Measurements from ENCODE around the gene RYR2.

The RYR2 gene

GRCh38 chr1:237181743-237182317 is 139.8 kb downstream of the RYR2 start:
- no peak overlapping the region for H2AK5ac ChIP-seq (ENCODE audit: low read length)
- H3K36me3 ChIP-seq (ENCODE audit: control insufficient read depth in 1 of 2, insufficient read depth in 2 of 2, low read length in 2 of 2): no peaks in the 10 kb centered on the region
- no CpG with 5 or more reads among the region's 12 CpGs for WGBS (ENCODE audit: extremely low coverage, insufficient coverage, insufficient read length)
- H4K12ac ChIP-seq (ENCODE audit: low read depth, low read length): no peak overlapping the region
- no peak overlapping the region for H3K18ac ChIP-seq (ENCODE audit: low read length)
- no peak overlapping the region for H4K8ac ChIP-seq (ENCODE audit: low read depth, low read length)
- peaks cover 0 to 2% of the 10 kb centered on the region in 2 experiments for H3K4me1 ChIP-seq (ENCODE audit: control insufficient read depth in 1 of 2, insufficient read depth in 2 of 2, low read length in 2 of 2)
- no peak overlapping the region for H2BK120ac ChIP-seq (ENCODE audit: insufficient read depth, low read length, poor library complexity)
- H2BK12ac ChIP-seq (ENCODE audit: low read length): no peak overlapping the region
- H3K4me3 ChIP-seq (ENCODE audit: low read depth, low read length): no peak overlapping the region
- peaks cover 2% of the 10 kb centered on the region for H3K9me3 ChIP-seq (ENCODE audit: insufficient read depth, low read depth, low read length)
- H2BK5ac ChIP-seq (ENCODE audit: low read depth, low read length, poor library complexity): no peak overlapping the region
- no peak overlapping the region for H2AFZ ChIP-seq (ENCODE audit: insufficient read depth, low read length, poor library complexity)
- H3K79me2 ChIP-seq (ENCODE audit: control insufficient read depth, insufficient read depth, low read length, poor library complexity): peaks cover 2% of the 10 kb centered on the region
- no peaks in the 10 kb centered on the region for H3K27me3 ChIP-seq (ENCODE audit: insufficient read depth, low read length)
- no peak overlapping the region for H3K4ac ChIP-seq (ENCODE audit: low read depth, low read length)
- H3K14ac ChIP-seq (ENCODE audit: low read length): no peak overlapping the region
- H4K91ac ChIP-seq (ENCODE audit: low read depth, low read length): no peak overlapping the region
- DNase-seq: peak; percentile 22 to 48
- H3K23ac ChIP-seq (ENCODE audit: low read length): no peak overlapping the region
- H3K79me1 ChIP-seq (ENCODE audit: low read length): no peaks in the 10 kb centered on the region
- no peak overlapping the region for H3K9ac ChIP-seq (ENCODE audit: low read length)
- H3K27ac ChIP-seq (ENCODE audit: low read depth, low read length): no peak overlapping the region
- no peak overlapping the region for H3K4me2 ChIP-seq (ENCODE audit: low read length)

GRCh38 chr1:237183963-237184540 is 142.1 kb downstream of the RYR2 start:
- Histone ChIP-seq H3K4me3 (ENCODE audit: low read depth, low read length) (no peak overlapping the region), H4K8ac (ENCODE audit: low read depth, low read length) (no peak overlapping the region), H3K79me1 (ENCODE audit: low read length) (no peaks in the 10 kb centered on the region), H3K79me2 (ENCODE audit: control insufficient read depth, insufficient read depth, low read length, poor library complexity) (peaks cover 2% of the 10 kb centered on the region), H3K18ac (ENCODE audit: low read length) (no peak overlapping the region), H3K9ac (ENCODE audit: low read length) (no peak overlapping the region), H3K4ac (ENCODE audit: low read depth, low read length) (no peak overlapping the region), H3K27me3 (ENCODE audit: insufficient read depth, low read length) (no peaks in the 10 kb centered on the region), H2AFZ (ENCODE audit: insufficient read depth, low read length, poor library complexity) (no peak overlapping the region), H2AK5ac (ENCODE audit: low read length) (no peak overlapping the region), H4K91ac (ENCODE audit: low read depth, low read length) (no peak overlapping the region), H2BK120ac (ENCODE audit: insufficient read depth, low read length, poor library complexity) (no peak overlapping the region), H3K14ac (ENCODE audit: low read length) (no peak overlapping the region), H3K9me3 (ENCODE audit: insufficient read depth, low read depth, low read length) (peaks cover 2% of the 10 kb centered on the region), H2BK5ac (ENCODE audit: low read depth, low read length, poor library complexity) (no peak overlapping the region), H4K12ac (ENCODE audit: low read depth, low read length) (no peak overlapping the region), H3K36me3 (ENCODE audit: control insufficient read depth in 1 of 2, insufficient read depth in 2 of 2, low read length in 2 of 2) (no peaks in the 10 kb centered on the region), H3K27ac (ENCODE audit: low read depth, low read length) (no peak overlapping the region), H3K4me1 (ENCODE audit: control insufficient read depth in 1 of 2, insufficient read depth in 2 of 2, low read length in 2 of 2) (peaks cover 0 to 5% of the 10 kb centered on the region in 2 experiments), H3K4me2 (ENCODE audit: low read length) (no peak overlapping the region), H3K23ac (ENCODE audit: low read length) (no peak overlapping the region), H2BK12ac (ENCODE audit: low read length) (no peak overlapping the region)
- WGBS (ENCODE audit: extremely low coverage, insufficient coverage, insufficient read length): no CpG with 5 or more reads among the region's 7 CpGs
- no peak for DNase-seq

GRCh38 chr1:237186675-237187074 is 144.7 kb downstream of the RYR2 start:
- Histone ChIP-seq H3K27ac (ENCODE audit: low read depth, low read length) (no peak overlapping the region), H2AK5ac (ENCODE audit: low read length) (no peak overlapping the region), H2BK5ac (ENCODE audit: low read depth, low read length, poor library complexity) (no peak overlapping the region), H3K9me3 (ENCODE audit: insufficient read depth, low read depth, low read length) (peaks cover 2% of the 10 kb centered on the region), H3K79me2 (ENCODE audit: control insufficient read depth, insufficient read depth, low read length, poor library complexity) (no peaks in the 10 kb centered on the region), H4K91ac (ENCODE audit: low read depth, low read length) (peak overlapping the region; percentile 2), H4K8ac (ENCODE audit: low read depth, low read length) (no peak overlapping the region), H2BK12ac (ENCODE audit: low read length) (no peak overlapping the region), H3K36me3 (ENCODE audit: control insufficient read depth in 1 of 2, insufficient read depth in 2 of 2, low read length in 2 of 2) (no peaks in the 10 kb centered on the region), H3K18ac (ENCODE audit: low read length) (no peak overlapping the region), H3K23ac (ENCODE audit: low read length) (no peak overlapping the region), H3K9ac (ENCODE audit: low read length) (no peak overlapping the region), H3K79me1 (ENCODE audit: low read length) (no peaks in the 10 kb centered on the region), H3K4ac (ENCODE audit: low read depth, low read length) (no peak overlapping the region), H4K12ac (ENCODE audit: low read depth, low read length) (no peak overlapping the region), H3K4me1 (ENCODE audit: control insufficient read depth in 1 of 2, insufficient read depth in 2 of 2, low read length in 2 of 2) (peaks cover 0 to 5% of the 10 kb centered on the region in 2 experiments), H3K4me3 (ENCODE audit: low read depth, low read length) (no peak overlapping the region), H2BK120ac (ENCODE audit: insufficient read depth, low read length, poor library complexity) (peak overlapping the region; percentile 18), H3K14ac (ENCODE audit: low read length) (no peak overlapping the region), H3K4me2 (ENCODE audit: low read length) (no peak overlapping the region), H2AFZ (ENCODE audit: insufficient read depth, low read length, poor library complexity) (no peak overlapping the region), H3K27me3 (ENCODE audit: insufficient read depth, low read length) (no peaks in the 10 kb centered on the region)
- WGBS (ENCODE audit: extremely low coverage, insufficient coverage, insufficient read length): no CpG with 5 or more reads among the region's 8 CpGs
- DNase-seq: peak; percentile 10 to 29

GRCh38 chr1:237187842-237188241 is 145.9 kb downstream of the RYR2 start:
- H4K8ac ChIP-seq (ENCODE audit: low read depth, low read length): no peak overlapping the region
- H2AFZ ChIP-seq (ENCODE audit: insufficient read depth, low read length, poor library complexity): no peak overlapping the region
- H2BK120ac ChIP-seq (ENCODE audit: insufficient read depth, low read length, poor library complexity): no peak overlapping the region
- H4K12ac ChIP-seq (ENCODE audit: low read depth, low read length): no peak overlapping the region
- H2BK12ac ChIP-seq (ENCODE audit: low read length): no peak overlapping the region
- H3K27me3 ChIP-seq (ENCODE audit: insufficient read depth, low read length): no peaks in the 10 kb centered on the region
- H3K79me2 ChIP-seq (ENCODE audit: control insufficient read depth, insufficient read depth, low read length, poor library complexity): no peaks in the 10 kb centered on the region
- no peak overlapping the region for H3K9ac ChIP-seq (ENCODE audit: low read length)
- H3K36me3 ChIP-seq (ENCODE audit: control insufficient read depth in 1 of 2, insufficient read depth in 2 of 2, low read length in 2 of 2): no peaks in the 10 kb centered on the region
- no CpG with 5 or more reads among the region's 3 CpGs for WGBS (ENCODE audit: extremely low coverage, insufficient coverage, insufficient read length)
- H3K79me1 ChIP-seq (ENCODE audit: low read length): no peaks in the 10 kb centered on the region
- H4K91ac ChIP-seq (ENCODE audit: low read depth, low read length): no peak overlapping the region
- H3K4me1 ChIP-seq (ENCODE audit: control insufficient read depth in 1 of 2, insufficient read depth in 2 of 2, low read length in 2 of 2): peaks cover 0 to 5% of the 10 kb centered on the region in 2 experiments
- no peak overlapping the region for H2AK5ac ChIP-seq (ENCODE audit: low read length)
- H3K9me3 ChIP-seq (ENCODE audit: insufficient read depth, low read depth, low read length): peaks cover 2% of the 10 kb centered on the region
- H3K14ac ChIP-seq (ENCODE audit: low read length): no peak overlapping the region
- DNase-seq: peak; percentile 7 to 12
- no peak overlapping the region for H3K18ac ChIP-seq (ENCODE audit: low read length)
- no peak overlapping the region for H3K27ac ChIP-seq (ENCODE audit: low read depth, low read length)
- H3K4me2 ChIP-seq (ENCODE audit: low read length): no peak overlapping the region
- no peak overlapping the region for H2BK5ac ChIP-seq (ENCODE audit: low read depth, low read length, poor library complexity)
- no peak overlapping the region for H3K23ac ChIP-seq (ENCODE audit: low read length)
- no peak overlapping the region for H3K4ac ChIP-seq (ENCODE audit: low read depth, low read length)
- no peak overlapping the region for H3K4me3 ChIP-seq (ENCODE audit: low read depth, low read length)
